HT1080 (cell line): ENCODE results near the gene FTO. TPM values are rescaled to one million over a fixed set of nuclear protein-coding genes. Genes with fewer than 3 reads are reported as not detected.
A peak's percentile ranks its signal among the peaks of the same experiment; 100 is the strongest.

Source experiments
- DNase-seq: peaks from one replicate; pipeline ENCODE4 v3.0.0-alpha.2; 2015; ENCODE audit warnings: low read depth
- small RNA-seq: library from RNA; depleted of rRNA; stranded (forward); fragments of <200 nt; gene quantifications from one replicate; pipeline ENCODE3, GENCODE V24; 2014
- total RNA-seq: library from RNA; depleted of rRNA; stranded (reverse); fragments of >200 nt; shearing (Covaris generic); gene quantifications from 2 replicates; pipeline ENCODE4 v1.2.3, GENCODE V29; 2014; rRNA removed

Gene FTO
- total RNA-seq, 1 experiment from 2014 or later, result 46.7 TPM

GRCh38 chr16:54200161-54200534 lies 496.2 kb downstream of the FTO start:
- no peak for DNase-seq

GRCh38 chr16:54200720-54201119 lies 496.8 kb downstream of the FTO start:
- no peak for DNase-seq

GRCh38 chr16:54201200-54201599 lies 497.2 kb downstream of the FTO start:
- DNase-seq, result peak; percentile 29

Small RNA genes lying within 50 kb of the gene (small RNA-seq; reads per million reads assigned to genes)
- not detected for gene AC007347.2

Other genes starting within 250 kb of the FTO start
- gene AKTIP, start 200.9 kb upstream of the FTO start, total RNA-seq, result 12.9 and 24.3 TPM in 2 replicates
- 5.6 and 6.1 TPM in 2 replicates for gene RPGRIP1L, start 297 bp upstream of the FTO start, total RNA-seq